GM12874 (cell line): Measurements from ENCODE around the gene LRP1B.

Source experiments
- TF ChIP-seq, protein P1 (sequence below): IDR thresholded peaks from 2 replicates; pipeline ENCODE4 v1.5.1; 2011; ENCODE audit warnings: low read depth, mild to moderate bottlenecking, control low read depth, low read length, moderate library complexity; ENCODE audit not compliant: insufficient read depth

The LRP1B gene

DNA sequence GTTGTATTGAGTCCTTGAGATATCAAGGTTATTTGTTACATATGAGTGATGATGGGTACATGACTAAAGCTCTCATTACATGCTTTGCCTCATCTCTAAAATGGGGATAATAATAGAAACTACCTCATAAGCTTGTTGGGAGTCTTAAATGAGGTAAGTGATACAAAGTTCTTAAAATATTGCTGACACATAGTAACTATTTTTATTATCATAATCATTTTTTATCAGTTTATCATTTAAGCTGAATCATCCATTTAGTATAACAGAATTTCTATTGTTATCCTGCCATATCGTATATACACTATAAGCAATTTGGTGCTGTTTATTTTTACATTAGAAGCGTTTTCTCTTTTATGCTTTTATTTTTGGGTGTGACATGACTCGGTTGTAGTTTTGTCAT lies 871.1 kb downstream of the LRP1B start:
- TF ChIP-seq, protein P1, sequence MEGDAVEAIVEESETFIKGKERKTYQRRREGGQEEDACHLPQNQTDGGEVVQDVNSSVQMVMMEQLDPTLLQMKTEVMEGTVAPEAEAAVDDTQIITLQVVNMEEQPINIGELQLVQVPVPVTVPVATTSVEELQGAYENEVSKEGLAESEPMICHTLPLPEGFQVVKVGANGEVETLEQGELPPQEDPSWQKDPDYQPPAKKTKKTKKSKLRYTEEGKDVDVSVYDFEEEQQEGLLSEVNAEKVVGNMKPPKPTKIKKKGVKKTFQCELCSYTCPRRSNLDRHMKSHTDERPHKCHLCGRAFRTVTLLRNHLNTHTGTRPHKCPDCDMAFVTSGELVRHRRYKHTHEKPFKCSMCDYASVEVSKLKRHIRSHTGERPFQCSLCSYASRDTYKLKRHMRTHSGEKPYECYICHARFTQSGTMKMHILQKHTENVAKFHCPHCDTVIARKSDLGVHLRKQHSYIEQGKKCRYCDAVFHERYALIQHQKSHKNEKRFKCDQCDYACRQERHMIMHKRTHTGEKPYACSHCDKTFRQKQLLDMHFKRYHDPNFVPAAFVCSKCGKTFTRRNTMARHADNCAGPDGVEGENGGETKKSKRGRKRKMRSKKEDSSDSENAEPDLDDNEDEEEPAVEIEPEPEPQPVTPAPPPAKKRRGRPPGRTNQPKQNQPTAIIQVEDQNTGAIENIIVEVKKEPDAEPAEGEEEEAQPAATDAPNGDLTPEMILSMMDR: no peak

DNA sequence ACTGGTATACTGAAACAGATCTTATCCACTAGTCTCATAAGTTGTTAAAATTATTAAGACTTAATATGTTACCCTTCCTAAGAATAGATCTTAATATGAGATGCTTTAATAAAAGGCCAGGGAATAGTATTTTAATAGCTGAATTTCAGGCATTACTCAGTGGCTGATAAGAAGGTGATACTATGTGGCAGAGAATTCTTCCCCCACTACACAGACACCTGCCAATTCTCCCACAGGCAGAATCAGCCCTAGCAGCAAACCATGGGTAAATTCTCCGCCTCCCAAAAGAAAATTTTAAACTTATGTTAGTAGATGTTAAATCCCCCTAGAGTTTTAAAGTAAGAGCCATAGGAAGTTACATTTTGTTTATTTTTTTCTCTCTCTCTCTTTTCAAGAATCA lies 888.8 kb downstream of the LRP1B start:
- TF ChIP-seq, protein P1: no peak

DNA sequence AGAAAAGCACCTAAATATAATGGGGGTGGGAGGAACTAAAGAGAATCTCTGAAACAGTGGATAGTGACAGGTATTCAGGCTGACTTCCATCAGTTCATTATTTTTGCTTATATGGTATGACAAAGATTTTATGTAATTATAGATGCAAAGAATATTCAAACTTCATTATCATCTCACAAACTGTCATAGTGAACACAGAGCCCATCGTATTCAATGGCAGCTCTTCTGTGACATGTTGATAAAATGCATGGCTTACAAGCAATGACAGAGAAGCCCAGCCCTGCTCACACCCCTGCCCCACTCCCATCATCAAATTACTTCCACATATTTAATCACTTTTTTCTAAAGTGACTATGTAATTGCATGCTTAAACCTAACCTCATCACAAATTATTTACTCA lies 904.3 kb downstream of the LRP1B start:
- TF ChIP-seq, protein P1: no peak

DNA sequence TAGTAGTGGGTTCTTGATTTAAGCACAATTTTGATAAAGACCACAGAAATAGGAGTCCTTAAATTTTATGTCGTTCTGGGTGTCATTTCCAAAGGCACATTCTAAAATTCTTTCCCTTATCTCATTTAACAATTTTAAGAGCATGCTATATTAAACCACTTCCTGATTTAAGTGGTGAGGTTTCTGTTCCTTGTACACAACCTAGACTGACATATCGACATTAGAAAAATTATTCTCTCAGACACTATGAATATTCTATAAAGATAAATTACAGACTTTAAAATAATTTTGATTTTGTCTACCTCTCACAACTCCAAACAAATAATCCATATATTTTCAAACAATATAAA lies 923.8 kb downstream of the LRP1B start:
- TF ChIP-seq, protein P1: no peak

DNA sequence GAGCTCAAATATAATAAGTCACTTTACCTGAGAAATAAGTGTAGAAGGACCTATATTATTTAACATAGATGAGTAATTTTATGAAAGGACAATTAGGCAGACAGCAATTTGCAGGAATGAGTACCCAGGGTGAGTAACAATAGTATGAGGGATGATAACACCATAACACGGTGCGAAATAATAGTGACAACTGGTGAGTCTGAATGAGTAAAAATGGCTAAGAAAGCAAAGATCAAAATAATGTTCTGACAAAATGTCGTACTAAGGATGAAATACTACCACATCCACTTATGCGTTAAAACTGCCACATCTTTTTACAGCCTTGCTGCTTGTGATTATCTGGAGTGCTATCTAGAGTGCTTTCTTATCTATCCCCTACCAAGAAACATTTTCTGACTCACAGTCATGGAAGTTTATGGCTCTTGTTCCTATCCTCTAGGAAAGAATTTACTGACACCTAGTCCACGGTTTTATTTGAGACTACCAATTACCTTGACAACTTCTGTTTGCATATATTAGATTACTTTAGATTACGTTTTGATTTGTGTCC lies 929.7 kb downstream of the LRP1B start:
- TF ChIP-seq, protein P1: no peak

DNA sequence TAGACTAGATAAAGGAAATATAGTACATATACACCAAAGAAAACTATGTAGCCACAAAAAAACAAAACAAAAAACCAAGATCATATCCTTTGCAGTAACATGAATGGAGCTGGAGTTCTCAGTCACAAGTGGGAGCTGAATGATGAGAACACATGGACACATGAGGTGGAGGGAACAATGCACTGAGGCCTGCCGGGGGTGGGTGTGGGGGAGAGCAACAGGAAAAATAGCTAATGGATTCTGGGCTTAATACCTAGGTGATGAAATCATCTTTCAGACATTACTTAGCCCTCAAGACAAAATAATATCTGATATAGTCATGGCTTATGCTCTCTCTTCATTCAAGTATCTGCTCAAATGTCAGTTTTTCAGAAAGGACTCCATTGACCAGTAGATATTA lies 930.6 kb downstream of the LRP1B start:
- TF ChIP-seq, protein P1: no peak

DNA sequence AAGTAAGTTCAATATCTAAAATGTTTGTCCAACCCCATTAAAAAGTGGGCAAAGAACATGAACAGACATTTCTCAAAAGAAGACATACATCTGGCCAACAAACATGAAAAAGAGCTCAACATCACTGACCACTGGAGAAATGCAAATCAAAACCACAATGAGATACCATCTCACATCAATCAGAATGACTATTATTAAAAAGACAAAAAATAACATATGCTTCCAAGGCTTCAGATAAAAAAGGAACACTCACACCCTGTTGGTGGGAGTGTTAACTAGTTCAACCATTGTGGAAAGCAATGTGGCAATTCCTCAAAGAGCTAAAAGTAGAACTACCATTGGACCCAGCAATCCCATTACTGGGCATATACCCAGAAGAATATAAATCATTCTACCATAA lies 931.1 kb downstream of the LRP1B start:
- TF ChIP-seq, protein P1: no peak
